Measurements from ENCODE around the gene TMEM143.
"Not testable (repeated sequence)": the region's sequence is repeated elsewhere in the genome, so short reads cannot be mapped to it uniquely, and the experiment has no call there.

TMEM143 gene

DNA sequence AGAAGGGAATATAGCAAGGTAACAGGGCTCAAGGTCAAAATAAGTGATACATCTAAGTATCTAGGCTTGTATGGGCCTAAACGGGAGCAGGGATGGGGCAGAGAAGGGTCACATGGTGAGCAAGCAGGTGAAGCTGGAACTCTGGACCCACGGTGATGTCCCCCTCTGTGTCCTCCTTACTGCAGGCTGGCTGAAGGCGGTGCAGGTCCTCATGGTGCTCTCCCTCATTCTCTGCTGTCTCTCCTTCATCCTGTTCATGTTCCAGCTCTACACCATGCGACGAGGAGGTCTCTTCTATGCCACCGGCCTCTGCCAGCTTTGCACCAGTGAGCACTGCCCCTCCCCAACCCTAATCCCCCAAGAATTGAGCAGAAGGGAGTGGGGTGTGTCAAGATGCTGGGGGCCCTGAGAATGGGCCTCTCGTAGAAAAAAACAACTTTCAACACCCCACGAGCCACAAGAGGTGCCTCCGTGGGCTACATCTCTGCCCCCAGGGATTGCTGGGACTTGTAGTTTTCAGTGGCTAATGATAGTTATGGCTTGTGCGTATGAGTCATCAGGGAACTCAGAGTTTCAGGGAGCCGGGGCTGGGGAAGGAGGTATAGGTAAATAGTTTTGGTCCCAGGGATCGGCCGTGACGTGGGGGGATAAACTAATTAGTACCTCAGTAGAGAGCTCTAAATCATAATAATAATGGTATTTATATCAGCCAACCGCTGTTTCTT, 34.4 kb downstream of the TMEM143 start:
- peaks cover 67% of the 10 kb centered on the region for H3K4me1 ChIP-seq (ENCODE audit: control insufficient read depth, insufficient read depth, low read length, poor library complexity, severe bottlenecking)
- H3K36me3 ChIP-seq (ENCODE audit: control insufficient read depth, insufficient read depth, low read length): peaks cover 17% of the 10 kb centered on the region
- peak overlapping the region; percentile 78 for H3K27ac ChIP-seq (ENCODE audit: insufficient read depth, low read length, poor library complexity, severe bottlenecking)
- DNase-seq: peak in 2 of 3 donors; percentile 20 to 32
- H3K9me3 ChIP-seq (ENCODE audit: control insufficient read depth, low read length): no peaks in the 10 kb centered on the region
- peak overlapping the region; percentile 48 for H3K4me3 ChIP-seq (ENCODE audit: insufficient read depth, low read depth, low read length, poor library complexity, severe bottlenecking)
- H3K27me3 ChIP-seq (replicated peaks; ENCODE audit: control insufficient read depth, insufficient read depth, low read length, poor library complexity, severe bottlenecking): no peaks in the 10 kb centered on the region

DNA sequence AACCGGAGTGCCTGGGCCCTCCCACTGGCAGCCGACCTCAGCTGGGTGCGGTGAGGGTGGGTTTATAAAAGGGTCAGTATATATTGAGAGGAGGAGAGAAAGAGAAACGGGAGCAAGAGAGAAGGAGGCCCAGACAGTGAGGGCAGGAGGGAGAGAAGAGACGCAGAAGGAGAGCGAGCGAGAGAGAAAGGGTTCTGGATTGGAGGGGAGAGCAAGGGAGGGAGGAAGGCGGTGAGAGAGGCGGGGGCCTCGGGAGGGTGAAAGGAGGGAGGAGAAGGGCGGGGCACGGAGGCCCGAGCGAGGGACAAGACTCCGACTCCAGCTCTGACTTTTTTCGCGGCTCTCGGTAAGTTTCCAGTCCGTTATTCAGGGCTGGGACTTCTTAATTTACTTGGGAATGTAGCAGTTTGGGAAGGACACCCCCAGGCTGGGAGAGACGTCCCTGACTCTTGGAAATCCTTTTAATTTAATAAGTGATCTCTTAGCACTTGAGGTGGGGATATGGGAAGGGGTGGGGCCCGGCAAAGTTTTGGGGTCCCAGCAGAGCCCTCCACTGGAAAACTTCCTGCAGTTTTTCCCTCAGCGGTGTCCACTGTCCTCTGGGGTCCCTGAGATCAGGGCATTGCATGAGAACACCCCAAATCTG, 38.4 kb downstream of the TMEM143 start, which contains the start of gene EMP3:
Gene EMP3 (plus strand): TSS at position 288 of the 646 bp plus-strand sequence. CDS start 1,293 bp downstream, outside the sequence.
- peak; percentile 77 to 82 (median 78) for DNase-seq
- no peaks in the 10 kb centered on the region for H3K9me3 ChIP-seq (ENCODE audit: control insufficient read depth, low read length)
- H3K27ac ChIP-seq (ENCODE audit: insufficient read depth, low read length, poor library complexity, severe bottlenecking): peak within 1 kb of the TSS; percentile 100
- peaks cover 75% of the 10 kb centered on the region for H3K4me1 ChIP-seq (ENCODE audit: control insufficient read depth, insufficient read depth, low read length, poor library complexity, severe bottlenecking)
- H3K27me3 ChIP-seq (replicated peaks; ENCODE audit: control insufficient read depth, insufficient read depth, low read length, poor library complexity, severe bottlenecking): no peaks in the 10 kb centered on the region
- peak within 1 kb of the TSS; percentile 83 for H3K4me3 ChIP-seq (ENCODE audit: insufficient read depth, low read depth, low read length, poor library complexity, severe bottlenecking)
- peaks cover 17% of the 10 kb centered on the region for H3K36me3 ChIP-seq (ENCODE audit: control insufficient read depth, insufficient read depth, low read length)

DNA sequence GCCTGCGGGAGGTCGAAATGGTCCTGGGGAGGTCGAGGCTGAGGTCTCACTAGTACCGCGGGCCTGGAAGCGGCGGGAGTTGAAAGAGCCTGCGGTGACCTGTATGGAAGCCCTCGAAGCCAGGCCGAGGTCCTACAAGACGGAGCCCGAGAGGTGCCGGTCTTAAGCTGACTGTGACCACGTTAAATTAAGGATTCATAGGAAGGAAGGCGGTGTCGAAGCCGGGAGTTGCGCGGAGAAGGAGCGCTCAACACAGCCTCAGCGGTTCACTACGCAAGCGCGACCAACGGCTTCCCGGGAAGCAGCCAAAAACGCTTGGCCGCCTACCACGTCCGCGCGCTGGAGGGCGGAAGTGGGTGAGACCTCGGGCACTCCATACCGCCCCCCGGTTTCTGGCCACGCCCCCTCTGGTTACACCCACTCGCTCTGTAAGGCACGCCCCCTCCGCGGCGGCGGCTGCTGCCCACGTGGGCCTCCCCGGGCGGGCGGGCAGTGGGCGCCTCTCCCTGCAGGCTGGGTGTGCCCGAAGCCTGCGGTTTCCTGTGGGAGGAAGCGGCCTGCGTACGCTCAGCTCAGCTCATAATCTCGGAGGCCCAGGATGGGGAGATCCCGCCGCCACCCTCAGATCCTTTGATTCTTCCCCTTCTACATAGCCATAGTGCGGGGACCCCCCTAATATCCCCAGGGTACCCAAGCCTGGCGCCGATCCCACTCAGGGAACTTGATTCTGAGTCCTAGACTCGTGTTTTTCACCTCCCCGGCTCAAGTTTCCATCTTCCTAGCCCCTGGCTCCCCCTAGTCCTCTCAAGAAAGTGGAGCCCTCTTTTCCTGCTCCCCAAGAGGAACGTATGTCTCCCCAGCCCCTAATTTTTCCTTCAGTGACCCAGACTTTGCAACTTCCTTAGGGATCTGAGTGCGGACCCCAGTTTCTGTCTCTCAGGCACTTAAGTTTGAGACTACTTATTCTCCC, 41.8 kb downstream of the TMEM143 start:
- H3K4me1 ChIP-seq (ENCODE audit: control insufficient read depth, insufficient read depth, low read length, poor library complexity, severe bottlenecking): peaks cover 53% of the 10 kb centered on the region
- peak overlapping the region; percentile 100 for H3K27ac ChIP-seq (ENCODE audit: insufficient read depth, low read length, poor library complexity, severe bottlenecking)
- H3K9me3 ChIP-seq (ENCODE audit: control insufficient read depth, low read length): no peaks in the 10 kb centered on the region
- DNase-seq: peak; percentile 99 to 100 (median 99)
- H3K36me3 ChIP-seq (ENCODE audit: control insufficient read depth, insufficient read depth, low read length): no peaks in the 10 kb centered on the region
- peak overlapping the region; percentile 61 for H3K4me3 ChIP-seq (ENCODE audit: insufficient read depth, low read depth, low read length, poor library complexity, severe bottlenecking)
- H3K27me3 ChIP-seq (replicated peaks; ENCODE audit: control insufficient read depth, insufficient read depth, low read length, poor library complexity, severe bottlenecking): no peaks in the 10 kb centered on the region

DNA sequence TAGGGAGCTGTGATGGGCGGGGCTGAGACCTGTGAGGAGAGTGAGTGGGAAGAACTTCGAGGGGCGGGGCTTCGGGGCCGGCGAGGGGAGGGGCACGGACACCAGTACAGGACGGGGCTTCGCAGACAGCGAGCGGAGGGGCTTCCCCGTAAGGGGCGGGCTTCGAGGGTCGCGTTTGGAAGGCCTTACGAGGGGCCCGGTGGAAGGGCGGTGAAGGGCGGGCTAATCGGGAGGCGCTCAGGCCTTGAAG, 42.4 kb downstream of the TMEM143 start:
- peak overlapping the region; percentile 100 for H3K27ac ChIP-seq (ENCODE audit: insufficient read depth, low read length, poor library complexity, severe bottlenecking)
- peak overlapping the region; percentile 61 for H3K4me3 ChIP-seq (ENCODE audit: insufficient read depth, low read depth, low read length, poor library complexity, severe bottlenecking)
- peak; percentile 92 to 97 (median 97) for DNase-seq
- H3K36me3 ChIP-seq (ENCODE audit: control insufficient read depth, insufficient read depth, low read length): no peaks in the 10 kb centered on the region
- H3K9me3 ChIP-seq (ENCODE audit: control insufficient read depth, low read length): no peaks in the 10 kb centered on the region
- H3K27me3 ChIP-seq (replicated peaks; ENCODE audit: control insufficient read depth, insufficient read depth, low read length, poor library complexity, severe bottlenecking): no peaks in the 10 kb centered on the region
- peaks cover 49% of the 10 kb centered on the region for H3K4me1 ChIP-seq (ENCODE audit: control insufficient read depth, insufficient read depth, low read length, poor library complexity, severe bottlenecking)

DNA sequence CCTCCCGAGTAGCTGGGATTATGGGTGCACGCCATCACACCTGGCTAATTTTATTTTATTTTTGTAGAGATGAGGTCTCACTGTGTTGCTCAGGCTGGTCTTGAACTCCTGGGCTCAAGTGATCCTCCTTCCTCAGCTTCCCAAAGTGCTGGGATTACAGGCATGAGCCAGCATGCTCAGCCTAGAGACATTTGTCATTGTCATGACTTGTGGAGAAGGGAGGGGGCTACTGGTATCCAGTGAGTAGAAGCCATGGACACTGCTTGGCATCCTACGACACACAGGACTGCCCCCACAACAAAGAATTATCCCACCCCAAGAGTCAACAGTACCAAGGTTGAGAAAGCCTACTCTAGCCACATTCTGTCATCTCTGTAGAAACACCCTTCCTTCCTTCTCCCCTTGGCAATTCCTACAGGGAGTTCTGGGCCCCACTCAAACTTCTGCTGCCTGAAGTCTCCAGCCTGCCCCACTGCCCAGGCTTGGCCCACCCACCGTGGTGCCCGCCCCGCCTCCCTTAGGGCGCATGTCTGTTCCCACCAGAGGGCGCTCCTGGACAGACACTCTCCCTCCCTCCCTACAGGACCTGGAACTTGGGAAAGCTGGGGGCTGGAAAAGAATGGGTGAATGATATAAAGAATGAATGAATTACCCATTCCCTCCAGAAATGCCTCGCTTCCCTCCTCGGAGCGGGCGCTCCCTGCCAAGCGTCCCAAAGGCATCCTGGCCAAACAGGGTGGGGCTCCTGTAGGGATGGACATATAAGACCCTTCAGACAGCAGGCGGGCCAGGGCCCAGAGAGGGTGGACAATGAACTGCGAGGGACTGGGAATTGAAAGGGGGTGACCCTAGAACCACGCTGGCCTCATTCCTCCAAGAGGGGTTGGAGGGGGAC, 43.8 kb downstream of the TMEM143 start:
- peaks cover 46% of the 10 kb centered on the region for H3K4me1 ChIP-seq (ENCODE audit: control insufficient read depth, insufficient read depth, low read length, poor library complexity, severe bottlenecking)
- H3K27me3 ChIP-seq (replicated peaks; ENCODE audit: control insufficient read depth, insufficient read depth, low read length, poor library complexity, severe bottlenecking): no peaks in the 10 kb centered on the region
- H3K27ac ChIP-seq (ENCODE audit: insufficient read depth, low read length, poor library complexity, severe bottlenecking): peak overlapping the region; percentile 50
- peak; percentile 59 to 69 (median 62) for DNase-seq
- no peaks in the 10 kb centered on the region for H3K36me3 ChIP-seq (ENCODE audit: control insufficient read depth, insufficient read depth, low read length)
- H3K4me3 ChIP-seq (ENCODE audit: insufficient read depth, low read depth, low read length, poor library complexity, severe bottlenecking): no peak overlapping the region
- no peaks in the 10 kb centered on the region for H3K9me3 ChIP-seq (ENCODE audit: control insufficient read depth, low read length)

DNA sequence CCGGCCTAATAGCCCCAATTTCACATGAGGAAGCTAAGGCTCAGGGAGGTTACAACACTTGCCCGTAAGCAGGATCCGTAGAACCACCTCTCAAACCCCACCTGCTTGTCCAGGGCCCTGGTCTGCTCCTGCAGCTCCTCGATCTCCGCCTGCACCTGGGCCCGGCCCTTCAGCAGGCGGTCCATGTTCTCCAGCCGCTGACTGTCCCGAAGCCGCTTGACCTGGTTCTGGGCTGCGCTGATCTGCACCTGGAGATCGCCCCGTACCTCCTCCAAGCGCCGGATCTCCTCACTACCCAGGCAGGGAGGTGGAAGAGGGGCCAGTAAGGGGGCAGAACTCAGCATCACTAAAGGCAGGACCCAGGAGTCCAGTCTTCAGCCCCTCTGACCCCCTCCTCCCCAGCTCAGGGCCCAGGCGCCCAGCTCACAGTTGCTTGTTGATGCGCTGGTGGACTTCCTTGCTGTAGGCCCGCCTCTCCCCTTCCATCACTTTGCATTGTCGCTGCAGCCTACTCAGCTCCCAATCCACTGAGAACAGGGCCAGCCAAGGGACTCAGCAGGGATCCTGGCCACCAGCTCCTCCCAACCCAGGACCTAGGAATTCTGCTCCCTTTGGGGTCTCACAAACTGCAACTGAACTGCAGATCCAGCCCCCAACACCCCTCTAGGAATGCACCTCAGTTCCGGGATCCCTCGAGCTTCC, 45.3 kb downstream of the TMEM143 start:
- no peaks in the 10 kb centered on the region for H3K9me3 ChIP-seq (ENCODE audit: control insufficient read depth, low read length)
- no peak for DNase-seq
- H3K36me3 ChIP-seq (ENCODE audit: control insufficient read depth, insufficient read depth, low read length): no peaks in the 10 kb centered on the region
- H3K27ac ChIP-seq (ENCODE audit: insufficient read depth, low read length, poor library complexity, severe bottlenecking): no peak overlapping the region
- no peaks in the 10 kb centered on the region for H3K27me3 ChIP-seq (replicated peaks; ENCODE audit: control insufficient read depth, insufficient read depth, low read length, poor library complexity, severe bottlenecking)
- peaks cover 32% of the 10 kb centered on the region for H3K4me1 ChIP-seq (ENCODE audit: control insufficient read depth, insufficient read depth, low read length, poor library complexity, severe bottlenecking)
- H3K4me3 ChIP-seq (ENCODE audit: insufficient read depth, low read depth, low read length, poor library complexity, severe bottlenecking): no peak overlapping the region

DNA sequence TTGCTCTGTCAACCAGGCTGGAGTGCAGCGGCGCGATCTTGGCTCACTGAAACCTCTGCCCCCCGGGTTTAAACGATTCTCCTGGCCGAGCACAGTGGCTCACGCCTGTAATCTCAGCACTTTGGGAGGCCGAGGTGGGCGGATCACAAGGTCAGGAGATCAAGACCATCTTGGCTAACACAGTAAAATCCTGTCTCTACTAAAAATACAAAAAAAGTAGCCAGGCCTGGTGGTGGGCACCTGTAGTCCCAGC, 46.1 kb downstream of the TMEM143 start:
- not testable (repeated sequence) for H3K27ac ChIP-seq (ENCODE audit: insufficient read depth, low read length, poor library complexity, severe bottlenecking); H3K36me3 ChIP-seq (ENCODE audit: control insufficient read depth, insufficient read depth, low read length); H3K27me3 ChIP-seq (replicated peaks; ENCODE audit: control insufficient read depth, insufficient read depth, low read length, poor library complexity, severe bottlenecking); DNase-seq; H3K9me3 ChIP-seq (ENCODE audit: control insufficient read depth, low read length); H3K4me3 ChIP-seq (ENCODE audit: insufficient read depth, low read depth, low read length, poor library complexity, severe bottlenecking)
- peaks cover 24% of the 10 kb centered on the region for H3K4me1 ChIP-seq (ENCODE audit: control insufficient read depth, insufficient read depth, low read length, poor library complexity, severe bottlenecking)

DNA sequence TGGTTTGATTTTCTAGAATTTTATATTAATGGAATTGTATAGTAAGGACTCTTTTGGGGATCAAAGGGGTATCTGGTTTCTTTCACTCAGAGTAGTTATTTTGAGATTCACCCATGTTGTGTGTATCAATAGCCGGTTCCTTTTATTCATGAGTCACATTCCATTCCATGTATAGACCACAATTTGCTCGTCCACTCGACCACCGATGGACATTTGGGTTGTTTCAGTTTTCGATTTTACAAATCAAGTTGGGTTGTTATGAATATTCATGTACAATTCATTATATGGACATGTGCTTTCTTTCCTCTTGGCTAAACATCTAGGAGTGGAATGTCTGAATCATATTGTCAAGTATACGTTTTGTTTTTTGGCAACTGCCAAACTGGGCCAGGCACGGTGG, 48.0 kb downstream of the TMEM143 start:
- Histone ChIP-seq H3K9me3 (ENCODE audit: control insufficient read depth, low read length) (no peaks in the 10 kb centered on the region), H3K4me1 (ENCODE audit: control insufficient read depth, insufficient read depth, low read length, poor library complexity, severe bottlenecking) (peaks cover 9% of the 10 kb centered on the region), H3K4me3 (ENCODE audit: insufficient read depth, low read depth, low read length, poor library complexity, severe bottlenecking) (no peak overlapping the region), H3K27ac (ENCODE audit: insufficient read depth, low read length, poor library complexity, severe bottlenecking) (no peak overlapping the region), H3K36me3 (ENCODE audit: control insufficient read depth, insufficient read depth, low read length) (no peaks in the 10 kb centered on the region), H3K27me3 (replicated peaks; ENCODE audit: control insufficient read depth, insufficient read depth, low read length, poor library complexity, severe bottlenecking) (no peaks in the 10 kb centered on the region)
- no peak for DNase-seq

DNA sequence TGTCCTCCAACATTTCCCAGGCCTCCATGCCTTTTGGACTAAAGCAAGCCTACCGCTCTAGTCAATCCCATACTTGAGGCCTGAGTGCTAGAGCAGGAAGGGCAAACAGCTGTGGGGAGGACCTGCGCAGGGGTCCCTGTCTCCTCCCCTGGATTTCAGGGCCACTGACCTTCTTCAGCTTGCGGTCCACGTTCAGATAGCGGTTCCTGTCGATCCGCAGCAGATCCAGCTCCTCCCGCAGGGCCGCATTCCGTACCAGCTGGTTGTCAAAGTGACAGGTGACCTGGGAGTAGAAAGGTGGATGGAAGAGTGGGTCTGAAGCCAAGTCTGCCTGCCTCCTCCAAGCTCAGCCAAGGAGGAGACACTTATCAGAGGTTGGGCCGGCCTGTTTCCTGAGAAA, 52.4 kb downstream of the TMEM143 start:
- Histone ChIP-seq H3K4me1 (ENCODE audit: control insufficient read depth, insufficient read depth, low read length, poor library complexity, severe bottlenecking) (no peaks in the 10 kb centered on the region), H3K27me3 (replicated peaks; ENCODE audit: control insufficient read depth, insufficient read depth, low read length, poor library complexity, severe bottlenecking) (no peaks in the 10 kb centered on the region), H3K9me3 (ENCODE audit: control insufficient read depth, low read length) (no peaks in the 10 kb centered on the region), H3K4me3 (ENCODE audit: insufficient read depth, low read depth, low read length, poor library complexity, severe bottlenecking) (no peak overlapping the region), H3K36me3 (ENCODE audit: control insufficient read depth, insufficient read depth, low read length) (no peaks in the 10 kb centered on the region), H3K27ac (ENCODE audit: insufficient read depth, low read length, poor library complexity, severe bottlenecking) (no peak overlapping the region)
- no peak for DNase-seq
